GM21367 (cell line): ENCODE measurements around the gene SLC6A8.

Experiments
- ATAC-seq: cut with Tn5 transposase; IDR thresholded peaks from one replicate; pipeline ENCODE4 v1.9.1; 2021; ENCODE audit not compliant: unreplicated experiment

SLC6A8 gene

DNA sequence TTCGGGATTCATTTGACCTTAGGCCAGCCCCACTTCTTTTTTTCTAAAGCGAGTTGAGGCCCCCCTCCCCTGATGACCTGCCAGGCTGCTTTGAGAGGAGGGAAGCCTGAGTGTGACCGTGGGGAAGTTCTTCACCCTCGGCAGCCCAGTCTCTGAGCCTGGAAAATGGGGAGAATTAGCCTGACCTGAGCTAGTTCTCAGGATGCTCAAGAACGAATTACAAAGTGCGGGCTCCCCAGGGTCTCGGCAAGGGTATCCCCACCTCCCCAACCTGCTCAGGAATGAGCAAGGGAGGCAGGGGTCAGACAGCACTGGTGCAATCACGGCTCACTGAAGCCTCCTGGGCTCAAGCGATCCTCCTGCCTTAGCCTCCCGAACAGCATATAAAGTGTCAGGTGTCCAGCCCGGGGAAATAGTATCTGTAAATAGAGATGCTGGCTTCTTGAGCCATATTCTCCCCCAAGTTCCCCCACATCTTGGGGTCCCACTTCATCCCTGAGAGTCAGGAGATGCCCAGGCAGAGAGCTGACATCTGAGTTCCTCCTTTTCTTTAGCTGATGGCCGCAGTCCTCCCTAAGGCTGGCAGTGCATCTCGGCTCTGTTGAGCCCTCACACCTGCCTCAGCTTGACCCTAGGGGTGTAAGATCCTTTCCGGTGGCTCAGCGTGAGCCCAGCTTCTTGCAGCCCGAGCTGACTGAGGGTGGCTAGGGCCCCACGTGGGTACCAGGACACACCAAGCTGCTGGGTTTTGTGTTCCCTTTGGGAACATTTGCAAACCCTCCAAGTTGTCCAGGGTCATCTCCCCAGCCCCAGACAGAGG, 39.2 kb upstream of the SLC6A8 start:
- ATAC-seq = no peak

DNA sequence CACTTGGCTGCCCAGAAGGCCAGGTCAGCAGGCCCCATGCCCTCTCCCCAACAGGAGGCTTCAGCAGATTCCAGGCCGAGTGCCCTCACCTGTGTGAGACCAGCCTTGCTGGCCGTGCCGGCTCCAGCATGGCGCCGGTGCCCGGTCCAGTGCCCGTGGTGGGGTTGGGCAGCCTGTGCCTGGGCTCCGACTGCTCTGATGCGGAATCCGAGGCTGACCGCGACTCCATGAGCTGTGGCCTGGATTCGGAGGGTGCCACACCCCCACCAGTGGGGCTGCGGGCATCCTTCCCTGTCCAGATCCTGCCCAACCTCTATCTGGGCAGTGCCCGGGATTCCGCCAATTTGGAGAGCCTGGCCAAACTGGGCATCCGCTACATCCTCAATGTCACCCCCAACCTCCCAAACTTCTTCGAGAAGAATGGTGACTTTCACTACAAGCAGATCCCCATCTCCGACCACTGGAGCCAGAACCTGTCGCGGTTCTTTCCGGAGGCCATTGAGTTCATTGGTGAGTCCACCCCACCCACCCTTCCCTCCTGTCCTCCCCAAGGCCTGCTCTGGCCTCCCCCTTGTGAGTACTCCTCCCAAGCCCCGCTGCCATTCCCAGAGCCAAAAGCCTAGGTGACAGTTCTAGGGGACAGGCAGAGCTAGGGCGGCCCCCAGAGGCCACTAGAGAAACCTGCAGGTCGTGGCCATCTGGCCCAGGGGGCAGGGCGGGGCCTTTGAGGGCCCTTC, 38.4 kb upstream of the SLC6A8 start:
- no peak for ATAC-seq

DNA sequence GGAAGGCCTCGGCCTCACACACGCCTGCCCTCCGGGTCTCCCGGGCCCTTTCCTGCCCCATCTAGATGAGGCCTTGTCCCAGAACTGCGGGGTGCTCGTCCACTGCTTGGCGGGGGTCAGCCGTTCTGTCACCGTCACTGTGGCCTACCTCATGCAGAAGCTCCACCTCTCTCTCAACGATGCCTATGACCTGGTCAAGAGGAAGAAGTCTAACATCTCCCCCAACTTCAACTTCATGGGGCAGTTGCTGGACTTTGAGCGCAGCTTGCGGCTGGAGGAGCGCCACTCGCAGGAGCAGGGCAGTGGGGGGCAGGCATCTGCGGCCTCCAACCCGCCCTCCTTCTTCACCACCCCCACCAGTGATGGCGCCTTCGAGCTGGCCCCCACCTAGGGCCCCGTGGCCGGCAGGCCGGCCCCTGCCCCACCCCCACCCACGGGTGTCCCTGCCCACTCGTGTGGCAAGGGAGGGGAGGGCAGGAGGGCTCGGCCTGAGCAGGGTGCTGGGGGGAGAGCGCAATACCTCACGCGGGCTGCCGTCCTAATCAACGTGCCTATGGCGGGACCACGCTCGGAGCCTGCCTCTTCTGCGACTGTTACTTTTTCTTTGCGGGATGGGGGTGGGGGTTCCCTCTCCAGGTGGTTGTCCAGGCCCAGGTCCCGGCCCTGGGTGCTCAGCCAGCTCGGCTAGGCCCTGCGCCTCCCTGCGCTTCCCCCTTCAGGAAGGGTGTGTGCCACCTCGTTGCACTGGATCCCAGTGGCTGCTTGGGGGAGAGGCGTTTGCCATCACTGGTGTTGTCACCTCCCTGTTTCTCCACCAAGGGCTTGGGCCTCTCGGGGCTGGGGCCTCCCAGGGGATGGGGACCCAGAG, 37.6 kb upstream of the SLC6A8 start:
- no peak for ATAC-seq

DNA sequence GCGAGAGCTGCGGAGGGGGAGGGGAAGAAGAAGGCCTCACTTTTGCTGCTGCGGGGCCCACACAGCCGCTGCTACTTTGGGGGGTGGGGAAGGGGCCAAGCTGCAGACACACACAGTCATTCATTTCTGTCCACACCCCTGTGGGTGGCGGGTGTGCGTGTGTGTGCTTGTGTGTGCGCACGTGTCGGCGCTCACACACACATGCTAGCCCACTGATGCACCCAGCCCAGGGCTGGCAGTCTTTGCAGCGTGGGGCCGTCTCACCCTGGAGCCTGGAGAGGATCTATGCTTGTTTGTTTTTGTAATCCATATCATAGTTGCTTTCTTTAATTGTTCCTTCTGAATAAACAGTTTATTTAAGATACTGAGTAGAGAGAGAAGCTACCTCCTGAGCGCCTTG, 36.8 kb upstream of the SLC6A8 start:
- no peak for ATAC-seq

DNA sequence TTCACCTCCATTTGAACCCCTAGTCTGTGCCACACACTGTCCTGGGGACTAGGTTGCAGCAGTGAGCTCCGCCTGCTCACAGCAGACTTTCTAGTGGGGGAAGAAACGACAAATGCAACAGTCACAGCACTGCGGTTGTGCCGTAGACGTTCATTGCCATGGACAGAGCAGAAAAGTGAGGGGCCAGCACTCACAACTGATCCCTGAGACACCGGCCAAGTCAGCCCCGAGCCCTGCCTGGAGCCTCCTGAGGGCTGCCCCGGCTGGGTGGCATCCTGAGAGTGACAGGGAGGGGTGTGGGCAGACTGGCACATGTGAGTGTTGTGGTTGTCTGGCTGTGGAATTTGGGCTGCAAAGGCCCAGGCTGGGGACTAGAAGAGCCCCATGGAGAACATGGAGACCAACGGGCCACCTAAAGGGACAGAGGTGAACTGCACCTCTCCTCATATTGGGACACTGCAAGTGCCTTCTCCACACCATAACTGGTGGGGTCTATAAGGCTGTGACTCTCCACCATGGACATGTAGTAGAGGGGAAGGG, 36.1 kb upstream of the SLC6A8 start:
- ATAC-seq = no peak

DNA sequence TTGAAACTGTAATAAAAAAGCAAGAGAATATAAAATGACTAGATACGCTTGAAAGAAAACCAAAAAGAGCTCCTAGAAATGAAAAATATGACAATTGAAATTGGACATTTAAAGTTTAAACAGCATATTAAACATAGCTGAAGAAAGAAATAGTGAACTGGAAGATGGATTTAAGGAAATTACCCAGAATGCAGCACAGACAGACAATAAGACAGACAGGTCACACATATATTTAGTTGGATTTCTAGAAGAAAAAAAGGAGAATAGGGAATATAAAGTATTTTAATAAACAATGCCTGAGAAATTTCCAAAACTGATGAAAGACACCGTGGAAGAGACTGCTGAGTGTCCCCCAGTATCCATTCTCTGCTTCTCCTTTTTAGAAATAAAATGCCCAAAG, 34.2 kb upstream of the SLC6A8 start:
- no peak for ATAC-seq

DNA sequence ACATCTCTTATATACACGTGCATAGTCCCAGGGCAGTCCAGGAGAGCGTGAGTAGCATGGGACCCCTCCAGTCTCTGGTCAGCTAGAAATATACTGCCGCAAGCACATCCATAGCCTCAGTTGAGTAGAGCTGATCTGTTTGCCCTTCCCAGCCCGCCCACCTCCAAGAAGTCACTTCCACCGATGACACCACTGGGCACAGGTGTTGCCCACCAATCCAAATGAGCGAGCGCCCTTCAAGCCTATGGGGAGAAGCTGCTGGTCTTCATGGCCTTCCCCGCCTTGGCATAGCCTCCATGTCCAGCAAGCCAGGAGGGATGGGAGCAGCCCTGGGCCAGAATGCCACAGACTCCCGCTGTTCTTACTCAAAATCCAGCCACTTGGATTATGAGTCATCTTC, 30.6 kb upstream of the SLC6A8 start:
- no peak for ATAC-seq

DNA sequence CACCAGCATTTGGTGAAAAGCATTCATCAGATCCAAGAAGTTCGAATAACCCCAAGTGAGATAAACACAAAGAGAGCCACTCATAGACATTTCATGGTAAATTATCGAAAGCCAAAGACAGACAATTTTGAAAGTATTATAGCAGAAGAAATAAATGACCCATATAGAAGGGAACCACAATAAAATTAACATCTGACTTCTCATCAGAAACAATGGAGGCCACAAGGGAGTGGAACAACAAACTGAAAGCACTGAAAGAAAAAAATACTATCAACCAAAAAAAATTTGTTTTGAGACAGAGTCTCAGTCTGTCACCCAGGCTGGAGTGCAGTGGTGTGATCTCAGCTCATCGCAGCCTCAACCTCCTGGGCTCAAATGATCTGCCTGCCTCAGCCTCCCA, 28.5 kb upstream of the SLC6A8 start:
- no peak for ATAC-seq

DNA sequence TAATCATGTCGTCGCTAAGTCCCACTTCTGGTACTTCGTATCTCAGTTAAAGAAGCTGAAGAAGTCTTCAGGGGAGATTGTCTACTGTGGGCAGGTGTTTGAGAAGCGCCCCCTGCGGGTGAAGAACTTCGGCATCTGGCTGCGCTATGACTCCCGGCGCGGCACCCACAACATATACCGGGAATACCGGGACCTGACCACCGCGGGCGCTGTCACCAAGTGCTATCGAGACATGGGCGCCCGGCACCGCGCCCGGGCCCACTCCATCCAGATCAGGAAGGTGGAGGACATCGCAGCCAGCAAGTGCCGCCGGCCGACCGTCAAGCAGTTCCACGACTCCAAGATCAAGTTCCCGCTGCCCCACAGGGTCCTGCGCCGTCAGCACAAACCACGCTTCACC, 25.5 kb upstream of the SLC6A8 start:
- no peak for ATAC-seq

DNA sequence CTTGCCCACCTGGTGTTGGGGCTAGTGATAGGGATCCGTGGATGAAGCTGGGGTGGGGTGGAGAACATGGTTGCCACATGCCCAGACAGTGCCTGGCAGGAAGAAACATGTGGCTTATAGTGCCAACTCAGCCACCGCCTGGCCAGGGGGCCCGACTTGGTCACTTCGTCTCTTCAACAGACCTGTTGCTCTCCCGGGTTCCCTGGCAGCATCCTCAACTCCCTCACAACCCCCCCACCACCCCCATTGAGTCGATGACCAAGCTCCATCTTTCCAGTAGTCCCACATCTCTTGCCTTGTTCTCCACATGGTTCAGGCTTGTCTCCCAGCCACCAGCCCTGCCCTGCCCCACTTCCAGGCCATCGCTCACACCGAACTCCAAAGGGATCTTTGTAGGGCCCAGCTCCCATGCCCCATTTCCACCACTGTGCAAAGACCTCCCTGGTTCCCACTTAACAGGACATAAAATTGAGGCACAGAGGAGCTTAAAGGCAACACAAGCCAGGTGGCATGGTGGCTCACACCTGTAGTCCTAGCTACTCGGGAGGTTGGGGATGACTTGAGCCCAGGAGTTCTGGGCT, 21.9 kb upstream of the SLC6A8 start:
- no peak for ATAC-seq

DNA sequence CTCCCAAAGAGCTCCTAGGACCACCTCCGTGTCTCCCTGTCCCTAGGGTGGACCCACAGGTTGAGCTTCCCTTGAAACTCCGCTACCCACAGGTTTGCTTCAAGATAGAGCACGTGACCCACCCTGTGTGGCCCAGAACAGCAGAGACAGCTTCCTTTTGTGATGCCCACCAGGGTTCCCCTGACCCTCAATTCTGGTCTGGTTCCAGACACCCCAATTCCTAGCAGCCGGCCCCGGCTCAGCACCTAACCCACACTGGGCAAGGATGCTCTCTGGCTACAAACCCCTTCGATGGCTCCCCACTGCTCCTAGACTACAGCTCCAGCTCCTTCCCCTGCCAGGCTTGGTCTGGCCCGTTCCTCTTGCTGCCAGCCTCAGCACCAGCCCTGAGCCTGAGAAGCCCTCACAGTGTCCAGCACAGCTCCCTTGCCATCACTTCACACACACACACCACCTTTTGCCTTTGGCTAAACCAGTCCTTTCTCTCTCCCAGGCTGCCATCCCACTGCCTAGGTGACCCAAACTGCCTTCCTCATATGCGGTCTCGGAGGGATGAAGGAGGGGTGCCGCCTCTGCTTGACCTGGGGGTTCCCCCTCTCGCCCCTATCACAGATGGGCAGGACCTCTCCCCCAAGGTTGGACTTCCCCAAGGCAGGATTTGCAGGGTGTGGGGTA, 20.3 kb upstream of the SLC6A8 start:
- ATAC-seq = no peak

DNA sequence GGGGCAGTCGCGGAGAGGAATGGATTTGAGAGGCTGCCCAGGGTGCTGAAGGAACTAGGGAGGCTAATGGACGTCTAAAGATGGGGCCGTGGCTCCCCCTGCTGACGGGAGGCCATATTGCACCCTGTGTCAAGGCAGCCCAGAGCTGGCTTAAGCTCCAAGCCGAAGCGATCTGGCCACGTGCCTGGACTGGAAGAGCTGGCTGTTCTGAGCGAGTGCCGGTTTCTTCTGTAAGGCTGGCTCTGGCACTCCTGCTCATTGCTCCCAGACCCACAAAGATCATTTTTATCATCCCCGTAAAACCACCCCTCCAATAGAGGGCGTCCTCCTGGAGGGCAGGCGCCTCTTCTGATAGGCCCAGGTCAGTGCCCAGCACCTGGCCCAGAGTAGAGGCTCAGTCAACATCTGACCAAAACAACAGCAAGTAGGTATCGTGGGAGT, 19.8 kb upstream of the SLC6A8 start:
- no peak for ATAC-seq

DNA sequence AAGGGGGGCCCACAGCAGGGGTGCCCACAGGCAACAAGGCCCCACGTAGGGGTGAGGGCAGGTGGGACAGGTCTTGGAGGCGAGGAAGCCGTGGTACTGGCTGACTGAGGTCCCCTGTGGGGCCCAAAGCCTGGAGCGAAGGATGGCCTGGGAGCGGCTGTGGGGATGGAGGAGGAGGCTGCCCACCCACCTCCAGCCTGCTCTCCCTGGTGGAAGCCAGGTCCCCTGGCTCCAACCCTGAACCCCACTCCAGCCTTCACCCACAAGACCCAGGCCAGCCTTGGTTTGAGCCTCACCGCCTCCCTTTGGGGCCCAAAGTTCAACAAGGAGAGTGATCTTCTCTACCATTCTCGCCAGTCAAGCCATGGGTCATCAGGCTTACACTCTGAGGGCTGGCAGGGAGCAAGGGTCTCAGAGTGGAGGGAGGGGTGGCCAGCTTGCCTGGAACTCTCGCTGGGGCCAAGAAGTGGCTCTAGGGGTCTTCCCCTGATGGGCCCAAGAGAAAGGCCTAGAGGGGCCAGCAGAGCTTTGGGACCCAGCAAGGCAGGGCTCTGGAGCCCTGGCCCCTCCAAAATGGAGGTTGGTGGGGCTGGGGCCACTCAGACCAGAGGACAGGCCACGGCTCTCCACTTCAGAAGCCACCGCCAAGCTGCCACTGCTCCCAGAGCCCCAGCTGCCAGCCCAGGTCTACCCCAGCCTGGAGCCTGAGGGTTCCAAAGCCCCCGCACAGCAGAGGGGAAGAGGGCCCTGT, 19.1 kb upstream of the SLC6A8 start:
- ATAC-seq = no peak

DNA sequence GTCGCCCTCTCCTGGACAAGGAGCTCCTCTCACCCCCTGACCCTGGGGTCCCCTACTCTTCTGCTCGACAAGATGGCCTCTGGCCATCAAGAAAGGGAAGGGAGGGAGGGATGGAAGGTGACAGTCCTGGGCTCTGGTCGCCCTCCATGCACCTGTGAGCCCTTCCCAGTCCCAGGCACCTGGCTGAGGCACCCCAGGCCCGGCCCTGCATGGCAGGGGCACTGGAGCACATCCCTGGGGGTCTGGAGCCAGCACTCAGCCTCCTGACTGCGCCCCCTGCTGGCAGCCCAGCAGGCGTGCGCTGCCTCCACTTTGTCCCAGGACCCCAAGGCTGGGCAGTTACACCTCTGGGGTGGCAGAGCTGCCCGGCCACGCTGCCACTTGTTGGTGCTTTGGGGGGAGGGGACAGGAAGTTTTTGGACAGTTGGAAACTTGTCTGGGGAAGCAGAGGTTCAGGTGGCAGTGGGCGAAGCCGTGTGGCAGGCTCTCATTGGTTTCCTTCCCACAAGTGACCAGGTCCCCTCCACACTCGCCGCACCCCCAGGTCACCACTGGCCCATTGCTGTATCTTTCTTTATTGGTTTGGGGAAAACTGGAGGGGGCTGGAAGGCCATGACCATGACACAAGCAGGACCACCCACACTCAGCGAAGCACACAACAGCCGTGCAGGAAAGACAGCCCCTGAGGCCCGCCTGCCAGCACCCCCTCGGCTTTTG, 18.4 kb upstream of the SLC6A8 start:
- ATAC-seq = no peak

DNA sequence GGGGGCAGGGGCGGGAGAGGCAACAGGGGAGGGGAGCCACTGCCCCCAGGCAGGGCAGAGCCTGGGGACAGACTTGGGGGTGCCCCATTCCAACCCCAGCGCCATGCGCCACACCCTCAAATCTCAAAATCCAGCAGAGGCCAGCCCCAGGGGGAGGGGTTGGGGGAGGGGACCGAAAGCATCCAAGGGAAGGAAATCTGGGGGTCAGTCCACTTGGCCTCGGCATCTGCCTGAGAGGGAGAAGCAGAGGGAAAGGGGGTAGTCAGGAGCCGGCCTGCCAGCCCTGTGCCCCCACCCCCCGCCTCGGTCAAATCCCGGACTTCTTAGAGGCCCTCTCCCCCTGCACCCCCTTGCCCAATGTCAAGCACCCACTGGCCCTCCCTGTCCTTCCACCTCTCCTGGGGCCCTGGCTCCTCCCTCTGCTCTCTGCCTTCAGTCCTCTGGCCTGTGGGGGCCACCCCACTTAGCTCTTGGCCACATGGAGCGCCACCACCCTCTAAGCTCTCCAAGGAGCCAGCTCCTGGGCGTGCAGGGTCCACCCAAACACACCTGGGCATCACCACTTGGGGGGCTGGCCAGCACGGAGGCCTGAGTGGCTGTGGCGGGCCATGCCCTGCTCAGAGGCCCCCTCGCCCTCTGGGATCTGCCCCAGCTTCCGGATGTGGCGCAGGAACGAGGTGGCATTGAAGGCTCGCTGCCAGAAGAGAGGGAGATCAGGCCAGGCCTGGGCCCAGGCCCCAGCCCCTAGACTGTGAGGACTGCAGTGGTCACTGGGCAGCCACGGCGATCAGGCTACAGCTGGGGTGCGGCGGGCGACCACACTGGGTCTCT, 17.6 kb upstream of the SLC6A8 start:
- no peak for ATAC-seq

DNA sequence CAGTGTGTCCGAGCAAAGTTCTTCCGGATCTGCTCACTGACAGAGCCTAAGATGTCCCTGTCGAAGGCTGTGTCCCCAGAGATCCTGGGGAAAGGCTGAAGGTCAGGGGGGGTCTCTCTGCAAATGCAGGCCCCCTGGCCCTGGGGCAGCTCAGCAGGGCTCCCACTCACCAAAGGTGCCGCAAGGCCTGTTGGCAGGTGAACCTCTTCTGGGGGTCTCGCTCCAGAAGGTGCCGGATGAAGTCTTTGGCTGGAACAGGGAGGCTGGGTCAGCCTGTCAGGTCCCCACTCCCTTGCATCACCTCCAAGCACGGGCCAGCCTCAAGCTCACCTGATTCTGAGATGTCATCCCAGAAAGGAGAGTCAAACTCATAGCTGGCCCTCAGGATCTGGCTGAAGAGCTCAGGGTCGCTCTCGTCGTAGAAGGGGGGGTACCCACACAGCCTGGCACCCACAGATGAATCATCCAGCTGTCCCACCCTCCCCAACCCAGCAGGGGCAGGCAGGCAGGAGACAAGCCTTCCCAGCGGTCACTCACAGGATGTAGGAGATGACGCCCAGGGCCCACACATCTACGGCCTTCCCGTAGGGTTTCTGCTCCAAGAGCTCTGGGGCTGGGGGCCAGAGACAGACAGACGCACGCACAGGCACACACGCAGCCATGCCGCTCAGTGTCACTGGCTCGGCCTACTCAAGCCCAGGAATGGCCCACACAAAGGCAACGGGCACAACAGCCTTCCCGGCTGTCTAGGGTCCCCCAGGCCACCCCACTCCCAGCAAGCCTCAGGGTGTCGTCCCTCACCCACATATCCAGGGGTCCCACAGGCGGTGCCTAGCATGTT, 16.8 kb upstream of the SLC6A8 start:
- ATAC-seq = no peak
